Measurements from ENCODE around the gene DOCK2. TPM values are rescaled to one million over a fixed set of nuclear protein-coding genes. Genes with fewer than 3 reads are reported as not detected.

DOCK2 gene
- total RNA-seq, 2 donors from 2014 or later: 4.9 to 13.3 TPM

Small RNA genes lying within 50 kb of the gene (microRNA-seq; reads per million reads assigned to microRNA genes)
- 0 reads per million in 2 donors for gene MIR378E

Other genes with a start within 250 kb of the DOCK2 start
- gene SPDL1, start 53.5 kb upstream of the DOCK2 start, total RNA-seq: 1 to 10 TPM; 3.8 to 7.1 TPM